Measurements from ENCODE around the gene USP32. TPM values are rescaled to one million over a fixed set of nuclear protein-coding genes. Genes with fewer than 3 reads are reported as not detected.

USP32 gene
- total and polyA plus RNA-seq, 2 of the 8 experiments (the other 6 are each of a cell fraction or from before 2014, with no cell fraction given): 29.6 to 112 TPM

- TF ChIP-seq CTCF (IDR thresholded peaks at IDR 0.05; ENCODE audit: control extremely low read depth in 1 of 3, insufficient read depth in 1 of 3, low read depth in 1 of 3, low read length in 3 of 3) (no peak), GTF2F1 (IDR thresholded peaks at IDR 0.05; ENCODE audit: borderline replicate concordance, low read depth, low read length) (no peak)
Observed at GRCh38 chr17:60158751-60159478, 233.0 kb downstream of the USP32 start (continued).
